HepG2 (cell line): ENCODE data around the gene DLG2.

Experiments used
- ARID3A ChIP-seq: IDR thresholded peaks from 2 replicates; pipeline ENCODE4 v1.6.1; 2012; ENCODE audit warnings: low read depth, low read length, improper control_type of control experiment
- CTCF ChIP-seq: sonication (generic); formaldehyde crosslinking; IDR thresholded peaks from 2 replicates; pipeline ENCODE4 v1.5.0; 2020; ENCODE audit warnings: mild to moderate bottlenecking, missing genetic modification reagents, moderate library complexity
- DZIP1 ChIP-seq: sonication (generic); formaldehyde crosslinking; IDR thresholded peaks from 2 replicates; pipeline ENCODE4 v1.5.0; 2020; ENCODE audit warnings: mild to moderate bottlenecking, missing genetic modification reagents
- EP300 ChIP-seq, 3 experiments: sonication (generic) in 1 of 3; formaldehyde crosslinking in 1 of 3; IDR thresholded peaks; 2 replicates each; pipeline versions ENCODE4 v1.5.1 to v1.6.1; 2011 to 2020; ENCODE audit warnings: low read depth in 2 of 3, low read length in 2 of 3, borderline replicate concordance in 1 of 3, improper control_type of control experiment in 1 of 3, mild to moderate bottlenecking in 1 of 3, missing genetic modification reagents in 1 of 3, moderate library complexity in 1 of 3
- FOXP1 ChIP-seq, 2 experiments: fragments of 450-650 bp in 1 of 2; IDR thresholded peaks; 2 replicates each; pipeline ENCODE4 v1.6.1; 2017 to 2018; ENCODE audit warnings: antibody characterized with exemption in 1 of 2
- GATAD2A ChIP-seq: IDR thresholded peaks from 2 replicates; pipeline ENCODE4 v1.6.1; 2016
- JUND ChIP-seq: sonication (generic); formaldehyde crosslinking; IDR thresholded peaks from 2 replicates; pipeline ENCODE4 v1.8.0; 2022; ENCODE audit warnings: mild to moderate bottlenecking, missing genetic modification reagents
- MAFF ChIP-seq: IDR thresholded peaks from 2 replicates; pipeline ENCODE4 v1.6.1; 2011; ENCODE audit warnings: low read depth, low read length, improper control_type of control experiment
- TBL1XR1 ChIP-seq: fragments of 150-350 bp; IDR thresholded peaks from 2 replicates; pipeline ENCODE4 v1.6.1; 2014; ENCODE audit warnings: borderline replicate concordance, low read length; ENCODE audit not compliant: partially characterized antibody
- ZNF350 ChIP-seq: sonication (generic); formaldehyde crosslinking; IDR thresholded peaks from 2 replicates; pipeline ENCODE4 v1.4.0; 2020; ENCODE audit warnings: mild to moderate bottlenecking, low read depth, missing genetic modification reagents, borderline replicate concordance
- TF ChIP-seq, protein P1 (sequence below): sonication (generic); formaldehyde crosslinking; IDR thresholded peaks from 2 replicates; pipeline ENCODE4; 2020; ENCODE audit warnings: missing genetic modification reagents, mild to moderate bottlenecking, borderline replicate concordance
- TF ChIP-seq, protein P2 (sequence below): IDR thresholded peaks from 2 replicates; pipeline ENCODE4 v1.6.1; 2016
- TF ChIP-seq, protein P3 (sequence below): sonication (generic); formaldehyde crosslinking; IDR thresholded peaks from 2 replicates; pipeline ENCODE4 v1.8.0; 2022; ENCODE audit warnings: missing genetic modification reagents, mild to moderate bottlenecking, inconsistent platforms, borderline replicate concordance
- TF ChIP-seq, protein P4 (sequence below): sonication (generic); formaldehyde crosslinking; IDR thresholded peaks from 2 replicates; pipeline ENCODE4 v1.8.1; 2022; ENCODE audit warnings: low read depth, mild to moderate bottlenecking, missing genetic modification reagents

- TF ChIP-seq, protein P1, sequence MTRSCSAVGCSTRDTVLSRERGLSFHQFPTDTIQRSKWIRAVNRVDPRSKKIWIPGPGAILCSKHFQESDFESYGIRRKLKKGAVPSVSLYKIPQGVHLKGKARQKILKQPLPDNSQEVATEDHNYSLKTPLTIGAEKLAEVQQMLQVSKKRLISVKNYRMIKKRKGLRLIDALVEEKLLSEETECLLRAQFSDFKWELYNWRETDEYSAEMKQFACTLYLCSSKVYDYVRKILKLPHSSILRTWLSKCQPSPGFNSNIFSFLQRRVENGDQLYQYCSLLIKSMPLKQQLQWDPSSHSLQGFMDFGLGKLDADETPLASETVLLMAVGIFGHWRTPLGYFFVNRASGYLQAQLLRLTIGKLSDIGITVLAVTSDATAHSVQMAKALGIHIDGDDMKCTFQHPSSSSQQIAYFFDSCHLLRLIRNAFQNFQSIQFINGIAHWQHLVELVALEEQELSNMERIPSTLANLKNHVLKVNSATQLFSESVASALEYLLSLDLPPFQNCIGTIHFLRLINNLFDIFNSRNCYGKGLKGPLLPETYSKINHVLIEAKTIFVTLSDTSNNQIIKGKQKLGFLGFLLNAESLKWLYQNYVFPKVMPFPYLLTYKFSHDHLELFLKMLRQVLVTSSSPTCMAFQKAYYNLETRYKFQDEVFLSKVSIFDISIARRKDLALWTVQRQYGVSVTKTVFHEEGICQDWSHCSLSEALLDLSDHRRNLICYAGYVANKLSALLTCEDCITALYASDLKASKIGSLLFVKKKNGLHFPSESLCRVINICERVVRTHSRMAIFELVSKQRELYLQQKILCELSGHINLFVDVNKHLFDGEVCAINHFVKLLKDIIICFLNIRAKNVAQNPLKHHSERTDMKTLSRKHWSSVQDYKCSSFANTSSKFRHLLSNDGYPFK = no peak
- no peak for TF ChIP-seq ARID3A
- no peak for TF ChIP-seq CTCF (CRISPR knock-in tag)
- no peak for TF ChIP-seq TBL1XR1
- no peak for TF ChIP-seq DZIP1 (CRISPR knock-in tag)
- TF ChIP-seq FOXP1 (IDR thresholded peaks at IDR 0.05) = no peak
- TF ChIP-seq FOXP1 (CRISPR knock-in tag; IDR thresholded peaks at IDR 0.05) = no peak
- TF ChIP-seq JUND (CRISPR knock-in tag) = no peak
- no peak for TF ChIP-seq GATAD2A (CRISPR knock-in tag)
- TF ChIP-seq EP300 (IDR thresholded peaks at IDR 0.05; ENCODE audit: low read depth in 2 of 2, low read length in 2 of 2) = no peak
- no peak for TF ChIP-seq EP300 (CRISPR knock-in tag; IDR thresholded peaks at IDR 0.05; ENCODE audit: borderline replicate concordance)
- TF ChIP-seq, protein P2, sequence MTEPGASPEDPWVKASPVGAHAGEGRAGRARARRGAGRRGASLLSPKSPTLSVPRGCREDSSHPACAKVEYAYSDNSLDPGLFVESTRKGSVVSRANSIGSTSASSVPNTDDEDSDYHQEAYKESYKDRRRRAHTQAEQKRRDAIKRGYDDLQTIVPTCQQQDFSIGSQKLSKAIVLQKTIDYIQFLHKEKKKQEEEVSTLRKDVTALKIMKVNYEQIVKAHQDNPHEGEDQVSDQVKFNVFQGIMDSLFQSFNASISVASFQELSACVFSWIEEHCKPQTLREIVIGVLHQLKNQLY (CRISPR knock-in tag) = no peak
- TF ChIP-seq, protein P3, sequence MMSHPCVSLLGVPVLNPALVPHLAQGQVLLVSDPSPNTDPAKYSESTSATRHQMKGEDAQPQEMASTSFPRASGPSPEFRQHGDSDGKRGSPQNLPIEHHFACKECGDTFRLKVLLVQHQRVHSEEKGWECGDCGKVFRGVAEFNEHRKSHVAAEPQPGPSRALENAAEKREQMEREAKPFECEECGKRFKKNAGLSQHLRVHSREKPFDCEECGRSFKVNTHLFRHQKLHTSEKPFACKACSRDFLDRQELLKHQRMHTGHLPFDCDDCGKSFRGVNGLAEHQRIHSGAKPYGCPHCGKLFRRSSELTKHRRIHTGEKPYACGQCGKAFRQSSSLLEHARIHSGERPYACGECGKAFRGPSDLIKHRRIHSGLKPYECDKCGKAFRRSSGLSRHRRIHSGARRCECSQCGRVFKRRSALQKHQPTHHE (CRISPR knock-in tag) = no peak
- TF ChIP-seq MAFF = no peak
- TF ChIP-seq ZNF350 (CRISPR knock-in tag) = no peak
- TF ChIP-seq, protein P4, sequence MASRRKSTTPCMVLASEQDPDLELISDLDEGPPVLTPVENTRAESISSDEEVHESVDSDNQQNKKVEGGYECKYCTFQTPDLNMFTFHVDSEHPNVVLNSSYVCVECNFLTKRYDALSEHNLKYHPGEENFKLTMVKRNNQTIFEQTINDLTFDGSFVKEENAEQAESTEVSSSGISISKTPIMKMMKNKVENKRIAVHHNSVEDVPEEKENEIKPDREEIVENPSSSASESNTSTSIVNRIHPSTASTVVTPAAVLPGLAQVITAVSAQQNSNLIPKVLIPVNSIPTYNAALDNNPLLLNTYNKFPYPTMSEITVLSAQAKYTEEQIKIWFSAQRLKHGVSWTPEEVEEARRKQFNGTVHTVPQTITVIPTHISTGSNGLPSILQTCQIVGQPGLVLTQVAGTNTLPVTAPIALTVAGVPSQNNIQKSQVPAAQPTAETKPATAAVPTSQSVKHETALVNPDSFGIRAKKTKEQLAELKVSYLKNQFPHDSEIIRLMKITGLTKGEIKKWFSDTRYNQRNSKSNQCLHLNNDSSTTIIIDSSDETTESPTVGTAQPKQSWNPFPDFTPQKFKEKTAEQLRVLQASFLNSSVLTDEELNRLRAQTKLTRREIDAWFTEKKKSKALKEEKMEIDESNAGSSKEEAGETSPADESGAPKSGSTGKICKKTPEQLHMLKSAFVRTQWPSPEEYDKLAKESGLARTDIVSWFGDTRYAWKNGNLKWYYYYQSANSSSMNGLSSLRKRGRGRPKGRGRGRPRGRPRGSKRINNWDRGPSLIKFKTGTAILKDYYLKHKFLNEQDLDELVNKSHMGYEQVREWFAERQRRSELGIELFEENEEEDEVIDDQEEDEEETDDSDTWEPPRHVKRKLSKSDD (CRISPR knock-in tag) = no peak
Observed at GRCh38 chr11:85551881-85552280, 75.3 kb downstream of the DLG2 start.
